Ishikawa (cell line): ENCODE results near the gene PTPRE.

Experiments
- CEBPB ChIP-seq: IDR thresholded peaks from 2 replicates; pipeline ENCODE4 v1.6.1; 2012
- FOXM1 ChIP-seq: IDR thresholded peaks from 2 replicates; pipeline ENCODE4 v1.6.1; 2012; ENCODE audit warnings: low read depth, borderline replicate concordance
- MAX ChIP-seq: IDR thresholded peaks from 2 replicates; pipeline ENCODE4 v1.6.1; 2012
- NFIC ChIP-seq: IDR thresholded peaks from 2 replicates; pipeline ENCODE4 v1.6.1; 2012
- YY1 ChIP-seq: IDR thresholded peaks from 2 replicates; pipeline ENCODE4 v1.6.1; 2012; ENCODE audit warnings: low read depth

GRCh38 chr10:128062881-128063563 lies 156.1 kb downstream of the PTPRE start:
- TF ChIP-seq YY1 (no peak), MAX (no peak), NFIC (no peak), CEBPB (no peak), FOXM1 (no peak)
